HCT116 (cell line): Measurements from ENCODE around the gene TH. TPM values are rescaled to one million over a fixed set of nuclear protein-coding genes. Genes with fewer than 3 reads are reported as not detected.

ENCODE experiments used
- ATAC-seq: fragments of 200-7000 bp; cut with Tn5 transposase; 2 replicates; pipeline ENCODE4 v1.9.1; 2020; ENCODE audit warnings: mild to moderate bottlenecking, moderate library complexity
- BruUV-seq: library from RNA; stranded (reverse); fragments of 400-500 nt; replicated peaks from 2 replicates; lab custom pipeline; 2021; lab: Mats Ljungman, UMichigan
- CTCF ChIA-PET: fragments of 300-600 bp; sonication (Branson Sonifier 250); formaldehyde crosslinking; loops from one replicate; lab custom pipeline; 2021; ENCODE audit warnings: antibody characterized with exemption; lab: Charles Lee
- POLR2A ChIA-PET: fragments of 300-600, 350-600 bp; sonication (Branson Sonifier 250); formaldehyde crosslinking; loops from one replicate; lab custom pipeline; 2021; ENCODE audit warnings: antibody characterized with exemption; lab: Charles Lee
- RAD21 ChIA-PET, 2 experiments: fragments of 300-600 bp; sonication (Branson Sonifier 250); formaldehyde crosslinking; loops; one replicate each; lab custom pipeline; 2023; ENCODE audit warnings: low total read pairs in 2 of 2; ENCODE audit not compliant: uncharacterized antibody in 2 of 2, unreplicated experiment in 2 of 2, low non-redundant PET in 1 of 2; lab: Charles Lee
- DNase-seq: peaks from one replicate; pipeline ENCODE4 v3.0.0-alpha.2; 2010; ENCODE audit warnings: low read depth, low spot score
- H2AFZ ChIP-seq: fragments of 200-600 bp; shearing (Covaris generic), sonication (generic); 2 replicates; pipeline ENCODE4 v1.6.1; 2017; ENCODE audit warnings: low read depth, mixed run types, mixed read lengths, antibody characterized with exemption, low read length; ENCODE audit not compliant: poor library complexity, severe bottlenecking
- H3K27ac ChIP-seq: 2 replicates; pipeline ENCODE4 v1.5.1; 2012; ENCODE audit warnings: low read depth, low read length
- H3K27me3 ChIP-seq: fragments of 200-600 bp; sonication (generic); 2 replicates; pipeline ENCODE4 v1.6.1; 2016; ENCODE audit warnings: mixed run types, low read length, mixed read lengths; ENCODE audit not compliant: insufficient read depth
- H3K36me3 ChIP-seq, 2 experiments: fragments of 200-500 bp in 1 of 2; fragments of 200-600 bp in 1 of 2; sonication (Bioruptor generic) in 1 of 2; sonication (generic) in 1 of 2; 2 replicates each; pipeline versions ENCODE4 v1.5.1 to v1.6.1; 2014 to 2016; ENCODE audit warnings: low read length in 2 of 2, inconsistent platforms in 1 of 2, mixed read lengths in 1 of 2, mixed run types in 1 of 2; ENCODE audit not compliant: insufficient read depth in 2 of 2, control insufficient read depth in 1 of 2
- H3K4me1 ChIP-seq, 2 experiments: fragments of 200-600 bp in 1 of 2; sonication (generic) in 1 of 2; 2 replicates each; pipeline versions ENCODE4 v1.5.1 to v1.6.1; 2012 to 2017; ENCODE audit warnings: low read length in 2 of 2, inconsistent platforms in 1 of 2, mild to moderate bottlenecking in 1 of 2, mixed read lengths in 1 of 2, mixed run types in 1 of 2, moderate library complexity in 1 of 2; ENCODE audit not compliant: insufficient read depth in 2 of 2, control insufficient read depth in 1 of 2
- H3K4me2 ChIP-seq: fragments of 200-600 bp; sonication (generic); 2 replicates; pipeline ENCODE4 v1.6.1; 2017; ENCODE audit warnings: mixed run types, low read length, mixed read lengths
- H3K4me3 ChIP-seq, 2 experiments: fragments of 200-600 bp in 1 of 2; sonication (generic) in 1 of 2; replicated peaks in 1 of 2; 2 replicates each; pipeline ENCODE4 v1.5.1; 2011 to 2016; ENCODE audit warnings: low read length in 2 of 2, control low read depth in 1 of 2, low read depth in 1 of 2, mild to moderate bottlenecking in 1 of 2, mixed read lengths in 1 of 2, mixed run types in 1 of 2
- H3K79me2 ChIP-seq: fragments of 200-600 bp; sonication (generic); 2 replicates; pipeline ENCODE4 v1.6.1; 2017; ENCODE audit warnings: mild to moderate bottlenecking, mixed run types, low read length, moderate library complexity, mixed read lengths; ENCODE audit not compliant: insufficient read depth
- H3K9ac ChIP-seq: fragments of 200-600 bp; sonication (generic); 2 replicates; pipeline ENCODE4 v1.6.1; 2016; ENCODE audit warnings: low read length, mixed read lengths
- H3K9me2 ChIP-seq: fragments of 200-600 bp; sonication (generic), shearing (Covaris generic); 2 replicates; pipeline ENCODE4 v1.6.1; 2017; ENCODE audit warnings: mixed run types, mild to moderate bottlenecking, moderate library complexity; ENCODE audit not compliant: insufficient read depth
- H3K9me3 ChIP-seq, 2 experiments: fragments of 200-500 bp in 1 of 2; fragments of 200-600 bp in 1 of 2; sonication (Bioruptor generic) in 1 of 2; sonication (generic) in 1 of 2; 2 replicates each; pipeline ENCODE4 v1.6.1; 2014 to 2017; ENCODE audit warnings: low read length in 2 of 2, mixed read lengths in 2 of 2, inconsistent platforms in 1 of 2, low read depth in 1 of 2, mild to moderate bottlenecking in 1 of 2, mixed run types in 1 of 2, moderate library complexity in 1 of 2; ENCODE audit not compliant: control insufficient read depth in 1 of 2, insufficient read depth in 1 of 2
- H4K20me1 ChIP-seq: fragments of 200-600 bp; sonication (generic), shearing (Covaris generic); 2 replicates; pipeline ENCODE4 v1.6.1; 2017; ENCODE audit warnings: mixed run types, mild to moderate bottlenecking, moderate library complexity; ENCODE audit not compliant: insufficient read depth
- CBX3 ChIP-seq: IDR thresholded peaks from 2 replicates; pipeline ENCODE4 v1.6.1; 2012; ENCODE audit warnings: low read depth
- CEBPB ChIP-seq: IDR thresholded peaks from 2 replicates; pipeline ENCODE4 v1.6.1; 2012; ENCODE audit warnings: low read depth
- EGR1 ChIP-seq: IDR thresholded peaks from 2 replicates; pipeline ENCODE4 v1.6.1; 2012; ENCODE audit warnings: low read depth
- FOSL1 ChIP-seq: IDR thresholded peaks from 2 replicates; pipeline ENCODE4 v1.6.1; 2012; ENCODE audit warnings: low read depth
- RAD21 ChIP-seq: IDR thresholded peaks from 2 replicates; pipeline ENCODE4 v1.6.1; 2012; ENCODE audit warnings: low read depth, mild to moderate bottlenecking
- SIN3A ChIP-seq: IDR thresholded peaks from 2 replicates; pipeline ENCODE4 v1.6.1; 2012; ENCODE audit warnings: low read depth
- SP1 ChIP-seq: IDR thresholded peaks from 2 replicates; pipeline ENCODE4 v1.6.1; 2012; ENCODE audit warnings: low read depth
- TCF7L2 ChIP-seq: IDR thresholded peaks from 2 replicates; pipeline ENCODE4 v1.7.0; 2011; ENCODE audit warnings: borderline replicate concordance, inconsistent platforms; ENCODE audit not compliant: insufficient read depth, insufficient read length; ENCODE audit errors: extremely low read depth
- ZFX ChIP-seq: fragments of 450-650 bp; IDR thresholded peaks from 2 replicates; pipeline ENCODE4 v1.6.1; 2017
- intact Hi-C: fragments of 100-400 bp; cut with micrococcal nuclease; formaldehyde crosslinking; loops from 2 replicates; pipeline ENCODE4 v1.10.0; 2022
- total RNA-seq: library from RNA; stranded (reverse); gene quantifications from one replicate; pipeline ENCODE4 v1.2.1, GENCODE V29; 2021; ENCODE audit not compliant: unreplicated experiment
- TF ChIP-seq, protein P1 (sequence below), 3 experiments: fragments of 200-600 bp in 1 of 3; sonication (generic) in 1 of 3; IDR thresholded peaks in 2 of 3; conservative IDR thresholded peaks in 1 of 3; 2 replicates each; pipeline ENCODE4 v1.5.1; 2012 to 2017; ENCODE audit warnings: low read depth in 2 of 3, low read length in 2 of 3, antibody characterized with exemption in 1 of 3, borderline replicate concordance in 1 of 3, control low read depth in 1 of 3, mild to moderate bottlenecking in 1 of 3, mixed read lengths in 1 of 3, mixed run types in 1 of 3, moderate library complexity in 1 of 3; ENCODE audit not compliant: insufficient read depth in 1 of 3
- TF ChIP-seq, protein P2 (sequence below): IDR thresholded peaks from 2 replicates; pipeline ENCODE4 v1.6.1; 2012
- TF ChIP-seq, protein P3 (sequence below): IDR thresholded peaks from 2 replicates; pipeline ENCODE4 v1.6.1; 2012

TH gene
- total RNA-seq, 1 experiment from 2014 or later: not detected

DNA sequence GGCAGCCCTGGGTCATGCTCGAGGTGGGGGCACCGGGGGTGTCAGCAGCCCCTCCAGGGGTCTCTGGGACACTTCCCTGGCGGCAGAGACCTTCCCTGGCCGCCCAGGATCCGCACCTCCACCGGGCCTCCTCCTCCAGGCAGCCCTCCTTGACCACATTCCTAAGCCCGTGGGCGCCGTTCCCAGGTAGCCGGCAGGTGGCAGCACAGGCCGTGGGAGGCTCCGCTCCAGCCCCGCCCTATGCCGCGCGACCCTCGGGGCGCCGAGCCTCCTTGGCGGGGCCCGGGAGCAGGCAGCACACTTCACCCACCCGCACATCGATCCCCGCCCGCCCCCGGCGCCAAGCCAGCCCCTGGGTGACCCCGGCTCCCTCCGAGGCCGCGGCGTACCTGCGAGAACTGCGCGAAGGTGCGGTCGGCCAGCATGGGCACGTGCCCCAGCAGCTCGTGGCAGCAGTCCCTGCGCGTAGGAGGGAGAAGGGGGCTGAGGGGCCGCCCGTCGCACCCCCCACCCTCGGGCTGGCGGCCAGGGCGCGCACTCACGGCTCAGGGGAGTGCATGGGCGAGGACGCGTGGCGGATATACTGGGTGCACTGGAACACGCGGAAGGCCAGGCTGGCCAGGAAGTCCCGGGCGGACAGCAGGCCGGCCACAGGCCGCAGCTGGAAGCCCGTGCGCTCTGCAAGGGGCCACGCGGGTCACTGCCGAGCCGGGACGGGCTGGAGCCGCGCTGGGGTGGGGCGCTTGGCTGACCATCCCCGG lies 5.3 kb downstream of the TH start:
- Histone ChIP-seq H3K9me2 (no peaks in the 10 kb centered on the region), H3K4me2 (no peak overlapping the region), H3K9me3 (no peaks in the 10 kb centered on the region), H2AFZ (no peak overlapping the region), H3K27me3 (no peaks in the 10 kb centered on the region), H3K9ac (no peak overlapping the region), H3K79me2 (no peaks in the 10 kb centered on the region), H4K20me1 (no peaks in the 10 kb centered on the region), H3K36me3 (no peaks in the 10 kb centered on the region), H3K27ac (no peak overlapping the region; the same call in 1 of the 2 replicates), H3K4me1 (peaks cover 2 to 21% of the 10 kb centered on the region in 2 experiments; a peak in 3 of 4 replicates)
- ChIA-PET CTCF (interaction anchor here (4.8 kb wide), 1 partner anchor 254 kb away, joined by 23 read pairs; no protein-coding TSS in a partner anchor), RAD21 (no interaction called here), POLR2A (no interaction called here)
- no TSS peak for BruUV-seq
- peak; percentile 86 for ATAC-seq
- intact Hi-C loops: loop anchor here (1.0 kb wide), 2 partner anchors 133 to 253 kb away; no protein-coding TSS in a partner anchor
- TF ChIP-seq TCF7L2: no peak
- TF ChIP-seq, protein P1, sequence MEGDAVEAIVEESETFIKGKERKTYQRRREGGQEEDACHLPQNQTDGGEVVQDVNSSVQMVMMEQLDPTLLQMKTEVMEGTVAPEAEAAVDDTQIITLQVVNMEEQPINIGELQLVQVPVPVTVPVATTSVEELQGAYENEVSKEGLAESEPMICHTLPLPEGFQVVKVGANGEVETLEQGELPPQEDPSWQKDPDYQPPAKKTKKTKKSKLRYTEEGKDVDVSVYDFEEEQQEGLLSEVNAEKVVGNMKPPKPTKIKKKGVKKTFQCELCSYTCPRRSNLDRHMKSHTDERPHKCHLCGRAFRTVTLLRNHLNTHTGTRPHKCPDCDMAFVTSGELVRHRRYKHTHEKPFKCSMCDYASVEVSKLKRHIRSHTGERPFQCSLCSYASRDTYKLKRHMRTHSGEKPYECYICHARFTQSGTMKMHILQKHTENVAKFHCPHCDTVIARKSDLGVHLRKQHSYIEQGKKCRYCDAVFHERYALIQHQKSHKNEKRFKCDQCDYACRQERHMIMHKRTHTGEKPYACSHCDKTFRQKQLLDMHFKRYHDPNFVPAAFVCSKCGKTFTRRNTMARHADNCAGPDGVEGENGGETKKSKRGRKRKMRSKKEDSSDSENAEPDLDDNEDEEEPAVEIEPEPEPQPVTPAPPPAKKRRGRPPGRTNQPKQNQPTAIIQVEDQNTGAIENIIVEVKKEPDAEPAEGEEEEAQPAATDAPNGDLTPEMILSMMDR (IDR thresholded peaks at IDR 0.05 in 2 of 3, conservative IDR thresholded peaks at IDR 0.05 in 1 of 3; ENCODE audit: borderline replicate concordance in 1 of 3, insufficient read depth in 1 of 3, low read depth in 2 of 3, low read length in 2 of 3): peak; percentile 68 to 72 (median 69); a peak in 5 of 6 replicates
- TF ChIP-seq CBX3: no peak
- no peak for TF ChIP-seq ZFX
- TF ChIP-seq CEBPB: no peak
- TF ChIP-seq SIN3A: no peak
- no peak for TF ChIP-seq FOSL1
- TF ChIP-seq, protein P2, sequence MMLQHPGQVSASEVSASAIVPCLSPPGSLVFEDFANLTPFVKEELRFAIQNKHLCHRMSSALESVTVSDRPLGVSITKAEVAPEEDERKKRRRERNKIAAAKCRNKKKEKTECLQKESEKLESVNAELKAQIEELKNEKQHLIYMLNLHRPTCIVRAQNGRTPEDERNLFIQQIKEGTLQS: no peak
- TF ChIP-seq, protein P3, sequence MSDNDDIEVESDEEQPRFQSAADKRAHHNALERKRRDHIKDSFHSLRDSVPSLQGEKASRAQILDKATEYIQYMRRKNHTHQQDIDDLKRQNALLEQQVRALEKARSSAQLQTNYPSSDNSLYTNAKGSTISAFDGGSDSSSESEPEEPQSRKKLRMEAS: no peak
- no peak for TF ChIP-seq EGR1
- peak; percentile 81 for TF ChIP-seq RAD21
- TF ChIP-seq SP1: no peak
- TF ChIP-seq, all 23 proteins: peak for 2
- H3K4me3 ChIP-seq: no peak overlapping the region
- no peak for DNase-seq
